GM21619 (cell line): ENCODE results near the gene HEPHL1.
A peak's percentile ranks its signal among the peaks of the same experiment; 100 is the strongest.
"Not testable (repeated sequence)": the region's sequence is repeated elsewhere in the genome, so short reads cannot be mapped to it uniquely, and the experiment has no call there.

Experiments
- ATAC-seq: cut with Tn5 transposase; IDR thresholded peaks from one replicate; pipeline ENCODE4 v1.9.1; 2021; ENCODE audit not compliant: unreplicated experiment

Gene HEPHL1

DNA sequence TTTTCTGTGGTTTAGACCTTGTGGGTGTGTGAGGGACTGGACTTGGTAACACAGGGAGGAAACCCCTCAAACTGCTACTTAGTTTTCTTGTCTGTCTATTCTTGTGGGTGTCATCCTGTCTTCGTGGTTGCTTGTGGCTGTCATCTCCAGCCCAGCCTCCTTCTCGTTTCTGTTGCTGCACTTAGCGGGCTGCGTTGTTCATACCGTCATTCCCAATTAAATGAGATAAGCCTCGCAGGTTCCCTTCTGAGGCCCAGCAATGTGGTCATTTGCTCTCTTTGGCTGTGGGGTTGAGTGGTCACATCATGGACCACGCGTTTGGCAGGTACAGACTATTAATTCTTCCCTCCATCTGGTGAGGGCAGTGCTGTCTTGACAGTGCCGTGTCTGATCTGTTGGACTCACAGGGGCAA, 126.3 kb downstream of the HEPHL1 start:
- ATAC-seq = no peak

DNA sequence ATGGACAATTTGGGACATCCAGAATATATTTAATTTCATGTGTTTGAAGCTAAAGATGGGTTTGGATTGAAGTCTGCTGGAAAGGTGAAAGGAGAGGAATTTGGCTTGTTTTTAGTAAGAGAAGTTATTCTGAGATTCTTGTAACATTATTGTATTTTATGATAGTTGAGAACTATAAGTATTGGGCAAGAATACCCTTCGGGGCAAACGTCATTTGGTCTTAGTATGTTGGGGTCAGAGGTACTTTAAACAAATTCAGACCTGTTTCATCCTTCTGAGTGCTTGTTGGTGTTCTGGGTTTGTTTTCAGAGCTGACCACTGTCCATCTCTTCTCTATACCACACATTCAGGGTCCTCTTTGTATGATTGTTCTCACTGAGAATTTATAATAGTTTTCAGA, 127.0 kb downstream of the HEPHL1 start:
- ATAC-seq = no peak

- ATAC-seq = no peak
These were observed 128.4 kb downstream of the HEPHL1 start for GRCh38 chr11:94149431-94150017.

- no peak for ATAC-seq
These were observed 128.9 kb downstream of the HEPHL1 start for GRCh38 chr11:94150056-94150455.

GRCh38 chr11:94150704-94151685, 129.8 kb downstream of the HEPHL1 start:
- ATAC-seq = no peak

GRCh38 chr11:94151903-94152677, 130.9 kb downstream of the HEPHL1 start:
- ATAC-seq = peak; percentile 71

DNA sequence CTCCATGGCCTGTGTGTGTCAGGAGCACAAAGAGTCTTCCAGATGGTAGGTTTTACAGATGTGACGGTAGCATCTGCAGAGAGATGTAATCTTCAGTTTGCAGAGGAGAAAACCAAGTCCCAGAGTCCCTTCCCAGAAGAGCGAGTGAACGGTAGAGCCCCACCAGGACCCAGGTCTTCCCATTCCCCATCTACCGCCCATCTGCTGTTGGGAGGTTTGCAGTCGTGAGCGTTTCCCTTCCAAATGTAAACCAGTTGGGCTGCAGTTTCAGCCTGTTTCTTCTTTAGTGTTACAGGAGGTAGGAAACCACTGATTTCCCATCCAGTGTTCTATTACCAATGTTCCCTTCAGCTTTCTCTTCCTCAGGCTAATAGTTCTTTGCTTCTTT, 131.5 kb downstream of the HEPHL1 start:
- peak; percentile 5 for ATAC-seq

DNA sequence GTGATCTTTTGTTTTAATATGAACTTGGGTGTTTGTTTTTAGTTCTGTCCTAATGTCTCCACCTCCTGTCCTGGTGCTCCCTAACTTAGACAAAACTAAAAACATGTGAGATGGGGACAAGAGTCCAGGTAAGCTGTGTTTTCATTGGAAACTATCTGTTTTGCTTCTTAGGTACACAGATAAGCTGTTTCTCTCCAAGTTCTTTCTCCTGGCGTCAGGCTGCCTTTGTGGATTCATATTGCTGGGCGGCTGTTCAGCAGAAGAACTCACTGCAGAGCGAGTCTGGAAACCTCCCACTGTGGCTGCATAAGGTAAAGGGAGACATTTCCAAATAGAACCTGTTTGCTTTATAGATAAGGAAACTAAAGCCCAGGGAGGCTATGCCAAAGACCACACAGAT, 132.2 kb downstream of the HEPHL1 start:
- ATAC-seq = no peak

- ATAC-seq = no peak
These were observed 133.1 kb downstream of the HEPHL1 start for GRCh38 chr11:94154095-94154856.

DNA sequence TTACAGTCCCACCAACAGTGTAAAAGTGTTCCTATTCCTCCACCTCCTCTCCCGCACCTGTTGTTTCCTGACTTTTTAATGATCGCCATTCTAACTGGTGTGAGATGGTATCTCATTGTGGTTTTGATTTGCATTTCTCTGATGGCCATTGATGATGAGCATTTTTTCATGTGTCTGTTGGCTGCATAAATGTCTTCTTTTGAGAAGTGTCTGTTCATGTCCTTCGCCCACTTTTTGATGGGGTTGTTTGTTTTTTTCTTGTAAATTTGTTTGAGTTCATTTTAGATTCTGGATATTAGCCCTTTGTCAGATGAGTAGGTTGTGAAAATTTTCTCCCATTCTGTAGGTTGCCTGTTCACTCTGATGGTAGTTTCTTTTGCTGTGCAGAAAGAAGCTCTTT, 136.2 kb downstream of the HEPHL1 start:
- not testable (repeated sequence) for ATAC-seq
